Adrenal gland (tissue), 5 donors: ENCODE results near the gene TDRD12.

Experiments
- POLR2A ChIP-seq, 2 donors: fragments of 450-650 bp; IDR thresholded peaks; one replicate each; pipeline ENCODE4 v1.6.1; 2017; ENCODE audit warnings: antibody characterized with exemption in 2 of 2, mild to moderate bottlenecking in 2 of 2, moderate library complexity in 1 of 2
- TF ChIP-seq, protein P1 (sequence below), 6 experiments: fragments of 450-650 bp in 4 of 6; fragments of 200-600 bp in 2 of 6; sonication (generic) in 1 of 6; IDR thresholded peaks; 1 replicate in 5 of 6; 2 replicates in 1 of 6; pipeline versions ENCODE4 v1.5.1 to v1.8.0; 2016 to 2021; ENCODE audit warnings: antibody characterized with exemption in 6 of 6, mild to moderate bottlenecking in 2 of 6, moderate library complexity in 1 of 6
- donor health status: DM: no; HTN: no; CAD: no.

DNA sequence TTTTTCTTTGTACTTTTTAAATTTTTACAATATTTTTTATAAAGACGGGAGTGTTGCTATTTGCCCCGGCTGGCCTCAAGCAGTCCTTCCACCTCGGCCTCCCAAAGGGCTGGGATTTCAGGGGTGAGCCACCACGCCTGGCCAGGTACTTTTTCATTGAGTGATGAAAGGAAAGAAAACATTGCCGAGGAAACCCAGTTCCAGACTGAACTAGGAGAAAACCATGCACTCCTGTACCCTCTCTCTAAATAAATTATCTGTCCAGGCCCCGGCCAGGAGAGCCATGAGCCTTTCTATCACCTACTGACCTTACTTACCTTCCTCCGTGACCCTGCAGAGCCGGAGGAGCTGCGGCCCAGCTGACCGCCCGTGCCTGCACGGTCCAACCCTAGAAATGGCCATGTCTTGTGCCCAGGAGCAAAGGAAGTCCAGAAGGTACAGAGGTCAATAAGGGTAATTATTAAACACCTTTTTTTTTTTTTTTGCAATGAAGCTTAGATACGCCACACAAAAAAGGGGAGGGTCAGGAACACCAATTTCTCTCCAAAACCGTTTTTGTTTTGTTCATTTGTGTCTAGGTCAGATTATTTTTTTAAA lies 149.9 kb downstream of the TDRD12 start, which contains the start of gene SLC7A9:
- TF ChIP-seq, protein P1, sequence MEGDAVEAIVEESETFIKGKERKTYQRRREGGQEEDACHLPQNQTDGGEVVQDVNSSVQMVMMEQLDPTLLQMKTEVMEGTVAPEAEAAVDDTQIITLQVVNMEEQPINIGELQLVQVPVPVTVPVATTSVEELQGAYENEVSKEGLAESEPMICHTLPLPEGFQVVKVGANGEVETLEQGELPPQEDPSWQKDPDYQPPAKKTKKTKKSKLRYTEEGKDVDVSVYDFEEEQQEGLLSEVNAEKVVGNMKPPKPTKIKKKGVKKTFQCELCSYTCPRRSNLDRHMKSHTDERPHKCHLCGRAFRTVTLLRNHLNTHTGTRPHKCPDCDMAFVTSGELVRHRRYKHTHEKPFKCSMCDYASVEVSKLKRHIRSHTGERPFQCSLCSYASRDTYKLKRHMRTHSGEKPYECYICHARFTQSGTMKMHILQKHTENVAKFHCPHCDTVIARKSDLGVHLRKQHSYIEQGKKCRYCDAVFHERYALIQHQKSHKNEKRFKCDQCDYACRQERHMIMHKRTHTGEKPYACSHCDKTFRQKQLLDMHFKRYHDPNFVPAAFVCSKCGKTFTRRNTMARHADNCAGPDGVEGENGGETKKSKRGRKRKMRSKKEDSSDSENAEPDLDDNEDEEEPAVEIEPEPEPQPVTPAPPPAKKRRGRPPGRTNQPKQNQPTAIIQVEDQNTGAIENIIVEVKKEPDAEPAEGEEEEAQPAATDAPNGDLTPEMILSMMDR (IDR thresholded peaks at IDR 0.05): no peak
- TF ChIP-seq POLR2A (IDR thresholded peaks at IDR 0.05): no peak
